Endometrial microvascular endothelial cells (primary cell): ENCODE data around the gene GPR180. TPM values are rescaled to one million over a fixed set of nuclear protein-coding genes. Genes with fewer than 3 reads are reported as not detected.

Experiments
- in situ Hi-C: cut with HindIII; loops from 2 replicates; pipeline ENCODE4 v1.10.0; 2017; ENCODE audit warnings: low sequenced_read_pairs, low pct_unique_long_range_greater_than_20kb; ENCODE audit errors: inconsistent ontology term
- total RNA-seq: library from RNA; depleted of rRNA; stranded (reverse); fragments of >200 nt; gene quantifications from one replicate; pipeline ENCODE4 v1.2.3, GENCODE V29; 2015; ENCODE audit errors: inconsistent ontology term

The GPR180 gene
- total RNA-seq, 1 donor from 2014 or later: 15.3 TPM

- in situ Hi-C loops: no loop called here
Observed at GRCh38 chr13:94674609-94675348, 73.1 kb downstream of the GPR180 start.

DNA sequence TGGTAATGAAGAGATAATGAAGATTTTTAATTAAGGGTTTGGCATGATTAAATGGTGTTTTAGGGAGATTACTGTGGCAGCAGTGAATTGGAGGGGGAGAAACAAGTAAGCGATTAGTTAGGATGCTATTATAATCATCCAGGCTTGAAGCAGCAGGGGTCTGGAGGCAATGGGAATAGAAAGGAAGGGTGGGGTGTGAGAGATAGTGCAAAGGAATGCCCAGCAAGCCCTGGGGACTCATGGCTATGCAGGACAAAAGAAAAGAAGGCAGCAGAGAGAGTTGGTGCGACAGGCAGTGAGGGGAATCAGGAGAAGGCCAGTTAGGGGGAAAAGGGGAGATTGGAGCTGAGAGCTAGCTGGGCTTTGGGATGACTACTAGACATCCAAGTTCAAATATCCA lies 76.1 kb downstream of the GPR180 start:
- in situ Hi-C loops: no loop called here

- in situ Hi-C loops: no loop called here
Observed at GRCh38 chr13:94678845-94679244, 77.2 kb downstream of the GPR180 start.

DNA sequence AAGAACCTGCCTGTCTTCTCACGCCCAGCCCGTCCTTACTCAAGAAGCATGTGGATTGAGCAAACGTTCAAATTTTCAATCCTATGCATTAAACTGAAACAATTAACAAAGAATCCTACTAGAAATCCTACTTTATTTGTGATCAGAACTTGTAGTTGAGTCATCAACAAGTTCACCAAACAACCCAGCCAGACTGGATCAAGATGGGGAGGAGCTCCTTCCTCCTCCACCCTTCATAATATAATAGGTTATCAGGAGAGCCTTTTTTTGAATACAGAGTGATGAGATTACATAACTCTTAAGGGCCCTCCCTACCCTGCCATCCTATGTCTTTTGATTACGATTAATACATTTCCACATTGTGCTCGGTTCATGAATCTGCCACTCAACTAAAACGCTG lies 78.0 kb downstream of the GPR180 start:
- in situ Hi-C loops: no loop called here

GRCh38 chr13:94682229-94682628 lies 80.6 kb downstream of the GPR180 start:
- in situ Hi-C loops: no loop called here

GRCh38 chr13:94683409-94683808 lies 81.8 kb downstream of the GPR180 start:
- in situ Hi-C loops: no loop called here

Other genes starting within 250 kb of the GPR180 start
- gene DCT, start 122.2 kb upstream of the GPR180 start, total RNA-seq: not detected
- 26.2 TPM for gene TGDS, start 5.7 kb upstream of the GPR180 start, total RNA-seq
- gene SOX21, start 110.7 kb downstream of the GPR180 start, total RNA-seq: not detected